Smooth muscle cell (in vitro differentiated cells): Measurements from ENCODE around the gene RAPGEFL1. TPM values are rescaled to one million over a fixed set of nuclear protein-coding genes. Genes with fewer than 3 reads are reported as not detected.

Source experiments
- DNase-seq: peaks from one replicate; lab custom pipeline; 2025; ENCODE audit not compliant: unreplicated experiment; lab: John Stamatoyannopoulos, UW
- H2AFZ ChIP-seq: fragments of 200-600 bp; sonication (generic); 2 replicates; pipeline ENCODE4 v1.6.0; 2016; ENCODE audit warnings: antibody characterized with exemption, low read depth, mild to moderate bottlenecking
- H3F3A ChIP-seq: fragments of 200-600 bp; sonication (generic); 2 replicates; pipeline ENCODE4 v1.6.0; 2017; ENCODE audit warnings: antibody characterized with exemption, low read depth
- H3K27ac ChIP-seq: fragments of 200-600 bp; sonication (generic); 2 replicates; pipeline ENCODE4 v1.5.1; 2016; ENCODE audit warnings: low read depth, mild to moderate bottlenecking
- H3K27me3 ChIP-seq: fragments of 200-600 bp; sonication (generic); 2 replicates; pipeline ENCODE4 v1.6.1; 2016; ENCODE audit warnings: low read depth, mild to moderate bottlenecking
- H3K36me3 ChIP-seq: fragments of 200-600 bp; sonication (generic); 2 replicates; pipeline ENCODE4 v1.5.1; 2016; ENCODE audit warnings: low read depth
- H3K4me1 ChIP-seq: fragments of 200-600 bp; sonication (generic); 2 replicates; pipeline ENCODE4 v1.5.1; 2016; ENCODE audit warnings: low read depth
- H3K4me2 ChIP-seq: fragments of 200-600 bp; sonication (generic); 2 replicates; pipeline ENCODE4 v1.6.0; 2016; ENCODE audit warnings: mild to moderate bottlenecking
- H3K4me3 ChIP-seq: fragments of 200-600 bp; sonication (generic); 2 replicates; pipeline ENCODE4 v1.5.1; 2016; ENCODE audit warnings: mild to moderate bottlenecking
- H3K79me2 ChIP-seq: fragments of 200-600 bp; sonication (generic); 2 replicates; pipeline ENCODE4 v1.6.0; 2016; ENCODE audit warnings: low read depth, mild to moderate bottlenecking
- H3K9ac ChIP-seq: fragments of 200-600 bp; sonication (generic); 2 replicates; pipeline ENCODE4 v1.6.0; 2016; ENCODE audit warnings: low read depth
- H3K9me3 ChIP-seq: fragments of 200-600 bp; sonication (generic); replicated peaks from 2 replicates; pipeline ENCODE4 v1.5.1; 2016; ENCODE audit warnings: low read depth
- H4K20me1 ChIP-seq: fragments of 200-600 bp; sonication (generic); 2 replicates; pipeline ENCODE4 v1.6.0; 2016; ENCODE audit warnings: low read depth
- WGBS: methylation state at CpG from one replicate; pipeline ENCODE4 v1.1.7; 2016; ENCODE audit warnings: low lambda C conversion rate; 5-methylcytosine and 5-hydroxymethylcytosine counted together
- polyA plus RNA-seq: library from polyadenylated mRNA; unstranded; fragments of >200 nt; fragmentation: Nextera tagmentation; extraction: Ambion mirVana; gene quantifications from 2 replicates; pipeline ENCODE4 v1.2.1, GENCODE V29; 2016
- total RNA-seq: library from RNA; depleted of rRNA; stranded (reverse); fragments of >200 nt; gene quantifications from 2 replicates; pipeline ENCODE4 v1.2.3, GENCODE V29; 2014
- TF ChIP-seq, protein P1 (sequence below): fragments of 200-600 bp; sonication (generic); IDR thresholded peaks from 2 replicates; pipeline ENCODE4 v1.5.1; 2017; ENCODE audit warnings: borderline replicate concordance, mild to moderate bottlenecking, antibody characterized with exemption; ENCODE audit not compliant: insufficient read depth, poor library complexity, severe bottlenecking

RAPGEFL1 gene
- total and polyA plus RNA-seq, 2 experiments from 2014 or later = 3.1 to 4.0 TPM

DNA sequence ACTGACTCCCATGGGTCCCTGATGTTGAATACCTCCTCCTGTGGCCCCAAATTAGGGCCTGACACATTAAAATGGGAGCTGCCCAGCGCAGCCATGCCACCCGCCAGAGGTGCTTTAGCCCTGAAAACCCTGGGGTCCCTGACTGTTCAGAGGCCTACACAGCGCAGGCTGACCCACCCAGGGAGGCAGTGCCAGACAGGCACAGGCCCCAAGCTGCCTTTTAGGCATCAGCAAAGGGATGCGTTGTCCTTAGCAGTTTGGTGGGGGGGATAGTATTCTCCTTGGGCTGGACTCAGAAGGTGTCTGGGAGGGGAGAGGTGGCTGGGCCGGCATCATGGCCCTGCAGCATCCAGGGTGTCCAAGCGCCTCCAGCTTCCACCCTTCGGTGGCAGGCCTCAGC, 1.4 kb downstream of the RAPGEFL1 start:
- H3K27ac ChIP-seq = no peak overlapping the region
- no peaks in the 10 kb centered on the region for H3K27me3 ChIP-seq
- H3K9me3 ChIP-seq = no peaks in the 10 kb centered on the region
- H3K4me2 ChIP-seq = peak overlapping the region; percentile 100
- H2AFZ ChIP-seq = no peak overlapping the region
- H3F3A ChIP-seq = peaks cover 11% of the 10 kb centered on the region
- no peak overlapping the region for H3K4me3 ChIP-seq
- H3K9ac ChIP-seq = no peak overlapping the region
- peaks cover 6% of the 10 kb centered on the region for H3K4me1 ChIP-seq
- no peaks in the 10 kb centered on the region for H3K79me2 ChIP-seq
- 98% methylated on average over 7 of the region's 7 CpGs for WGBS
- DNase-seq = no peak
- TF ChIP-seq, protein P1, sequence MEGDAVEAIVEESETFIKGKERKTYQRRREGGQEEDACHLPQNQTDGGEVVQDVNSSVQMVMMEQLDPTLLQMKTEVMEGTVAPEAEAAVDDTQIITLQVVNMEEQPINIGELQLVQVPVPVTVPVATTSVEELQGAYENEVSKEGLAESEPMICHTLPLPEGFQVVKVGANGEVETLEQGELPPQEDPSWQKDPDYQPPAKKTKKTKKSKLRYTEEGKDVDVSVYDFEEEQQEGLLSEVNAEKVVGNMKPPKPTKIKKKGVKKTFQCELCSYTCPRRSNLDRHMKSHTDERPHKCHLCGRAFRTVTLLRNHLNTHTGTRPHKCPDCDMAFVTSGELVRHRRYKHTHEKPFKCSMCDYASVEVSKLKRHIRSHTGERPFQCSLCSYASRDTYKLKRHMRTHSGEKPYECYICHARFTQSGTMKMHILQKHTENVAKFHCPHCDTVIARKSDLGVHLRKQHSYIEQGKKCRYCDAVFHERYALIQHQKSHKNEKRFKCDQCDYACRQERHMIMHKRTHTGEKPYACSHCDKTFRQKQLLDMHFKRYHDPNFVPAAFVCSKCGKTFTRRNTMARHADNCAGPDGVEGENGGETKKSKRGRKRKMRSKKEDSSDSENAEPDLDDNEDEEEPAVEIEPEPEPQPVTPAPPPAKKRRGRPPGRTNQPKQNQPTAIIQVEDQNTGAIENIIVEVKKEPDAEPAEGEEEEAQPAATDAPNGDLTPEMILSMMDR = no peak
- H4K20me1 ChIP-seq = peaks cover 15% of the 10 kb centered on the region
- no peaks in the 10 kb centered on the region for H3K36me3 ChIP-seq

DNA sequence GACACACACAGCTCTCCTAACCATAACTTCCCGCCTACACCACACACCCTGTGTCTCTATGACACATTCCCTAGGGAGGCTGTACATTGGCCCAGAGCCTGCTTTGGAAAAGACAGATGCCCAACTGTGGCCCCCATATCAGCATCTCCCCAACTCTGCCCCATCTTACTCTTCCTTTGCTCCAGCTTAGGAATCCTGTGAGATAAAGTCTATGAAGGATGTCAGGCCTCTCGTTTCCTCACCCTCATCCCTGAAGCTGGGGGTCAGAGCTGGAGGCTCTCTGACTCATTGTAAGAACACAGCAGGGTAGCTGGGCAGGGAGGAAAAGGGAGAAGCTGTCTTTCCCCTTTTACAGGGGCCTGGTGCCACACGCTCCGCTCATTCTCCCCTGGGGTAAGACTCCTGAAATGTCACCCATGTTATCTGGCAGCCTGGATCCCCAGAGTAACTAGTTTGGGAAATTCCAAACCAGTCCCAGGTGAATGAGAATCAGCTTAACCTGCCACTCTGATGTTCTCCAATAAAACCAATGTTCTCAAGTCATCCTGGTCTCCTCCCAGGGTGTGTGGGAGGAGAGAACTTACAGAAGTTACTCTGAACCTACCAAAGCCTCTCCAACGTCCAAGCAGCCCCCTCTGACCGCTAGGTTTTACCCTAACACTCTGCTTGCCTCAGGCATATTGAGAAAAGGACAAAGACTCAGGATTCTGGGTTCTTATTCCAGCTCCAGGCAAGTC, 2.8 kb downstream of the RAPGEFL1 start:
- DNase-seq = no peak
- H3K27me3 ChIP-seq = no peaks in the 10 kb centered on the region
- H3K4me2 ChIP-seq = peak overlapping the region; percentile 36
- H3K9me3 ChIP-seq = no peaks in the 10 kb centered on the region
- no peaks in the 10 kb centered on the region for H3K79me2 ChIP-seq
- no peak overlapping the region for H3K4me3 ChIP-seq
- no peaks in the 10 kb centered on the region for H3K36me3 ChIP-seq
- TF ChIP-seq, protein P1 = no peak
- H3K9ac ChIP-seq = no peak overlapping the region
- WGBS = 57% methylated on average over 6 of the region's 6 CpGs
- peaks cover 6% of the 10 kb centered on the region for H3K4me1 ChIP-seq
- peaks cover 15% of the 10 kb centered on the region for H4K20me1 ChIP-seq
- peaks cover 11% of the 10 kb centered on the region for H3F3A ChIP-seq
- H2AFZ ChIP-seq = no peak overlapping the region
- H3K27ac ChIP-seq = peak overlapping the region; percentile 22

DNA sequence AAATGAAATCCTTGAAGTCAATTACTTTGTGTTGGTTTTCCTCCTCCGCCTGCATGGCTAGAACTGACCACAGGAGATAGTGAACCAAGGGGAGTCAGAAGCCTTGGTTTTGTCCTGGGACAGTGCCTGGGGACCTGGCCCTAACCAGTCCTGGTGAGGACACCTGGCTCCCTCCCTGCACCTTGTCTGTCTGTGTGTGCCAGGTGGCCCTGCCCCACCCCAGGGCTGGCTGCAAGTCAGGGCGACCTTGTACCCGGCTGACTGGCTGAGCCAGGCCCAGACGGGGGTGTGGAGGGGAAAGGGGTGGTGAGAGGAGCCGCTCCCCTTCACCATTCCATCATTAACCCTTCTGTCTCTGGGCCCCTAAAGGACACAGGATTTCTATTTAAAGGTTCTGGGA, 3.4 kb downstream of the RAPGEFL1 start:
- H3K79me2 ChIP-seq = no peaks in the 10 kb centered on the region
- no peak for DNase-seq
- H3K27ac ChIP-seq = peak overlapping the region; percentile 22
- peaks cover 11% of the 10 kb centered on the region for H3F3A ChIP-seq
- no peak overlapping the region for H3K9ac ChIP-seq
- no peak overlapping the region for H3K4me2 ChIP-seq
- no peaks in the 10 kb centered on the region for H3K9me3 ChIP-seq
- TF ChIP-seq, protein P1 = no peak
- H3K27me3 ChIP-seq = no peaks in the 10 kb centered on the region
- H3K4me3 ChIP-seq = no peak overlapping the region
- peaks cover 15% of the 10 kb centered on the region for H4K20me1 ChIP-seq
- H2AFZ ChIP-seq = no peak overlapping the region
- no peaks in the 10 kb centered on the region for H3K36me3 ChIP-seq
- peaks cover 6% of the 10 kb centered on the region for H3K4me1 ChIP-seq
- WGBS = 83% methylated on average over 5 of the region's 5 CpGs

DNA sequence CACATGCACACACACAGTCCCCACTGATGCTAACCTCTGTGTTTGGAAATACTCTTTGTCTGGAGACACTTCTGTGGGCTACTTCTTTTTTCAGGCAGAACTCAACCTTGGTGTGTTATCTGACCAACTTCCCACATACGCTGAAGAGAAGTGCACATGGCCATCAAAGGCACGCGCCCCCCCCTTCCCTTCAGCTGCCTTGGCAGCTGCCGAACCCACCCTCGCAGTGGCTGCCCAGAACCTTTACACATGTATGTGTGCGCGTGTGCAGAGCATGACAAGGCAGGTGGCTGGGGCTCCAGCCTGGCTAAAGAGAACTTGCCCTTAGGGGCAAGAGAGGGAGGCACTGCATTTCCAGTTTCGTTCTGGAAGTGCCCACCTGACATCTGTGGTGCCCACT, 3.9 kb downstream of the RAPGEFL1 start:
- H3F3A ChIP-seq = peaks cover 6% of the 10 kb centered on the region
- no peaks in the 10 kb centered on the region for H3K79me2 ChIP-seq
- H4K20me1 ChIP-seq = peaks cover 15% of the 10 kb centered on the region
- TF ChIP-seq, protein P1 = no peak
- no peak overlapping the region for H3K27ac ChIP-seq
- no peak for DNase-seq
- no peak overlapping the region for H3K4me2 ChIP-seq
- no peak overlapping the region for H2AFZ ChIP-seq
- no peaks in the 10 kb centered on the region for H3K36me3 ChIP-seq
- H3K27me3 ChIP-seq = no peaks in the 10 kb centered on the region
- no peak overlapping the region for H3K9ac ChIP-seq
- no peak overlapping the region for H3K4me3 ChIP-seq
- H3K9me3 ChIP-seq = no peaks in the 10 kb centered on the region
- peaks cover 6% of the 10 kb centered on the region for H3K4me1 ChIP-seq
- WGBS = 89% methylated on average over 8 of the region's 8 CpGs
